ENCODE measurements around the gene GTPBP10. TPM values are rescaled to one million over a fixed set of nuclear protein-coding genes. Genes with fewer than 3 reads are reported as not detected.

GTPBP10 gene
- total RNA-seq, 1 donor from 2014 or later: 18.7 TPM

DNA sequence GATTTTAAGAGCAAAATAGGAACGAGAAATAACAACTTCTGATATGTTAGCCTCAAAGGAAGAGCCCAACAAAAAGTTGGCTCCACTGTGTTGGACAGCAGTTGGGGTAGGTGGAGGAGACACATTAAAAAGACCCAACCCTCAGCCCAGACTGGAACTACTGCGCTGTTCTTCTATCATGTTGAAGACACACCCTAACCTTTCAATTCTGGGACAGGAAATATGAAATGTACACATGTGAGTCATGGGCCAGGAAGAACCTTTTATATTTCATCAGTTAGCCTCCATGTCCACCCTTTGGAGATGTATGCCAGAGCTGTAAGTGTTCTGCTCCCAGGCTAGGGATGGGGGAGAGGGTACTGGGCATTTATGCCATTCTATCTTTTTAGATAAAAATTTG is 78.9 kb downstream of the GTPBP10 start:
- TF ChIP-seq CTCF (IDR thresholded peaks at IDR 0.05; ENCODE audit: partially characterized antibody, unreplicated experiment): no peak
- H3K4me3 Mint-ChIP-seq (ENCODE audit: unreplicated experiment): no peak overlapping the region
- no peak overlapping the region for H3K27ac Mint-ChIP-seq (ENCODE audit: unreplicated experiment)

GRCh38 chr7:90430614-90431460 is 84.3 kb downstream of the GTPBP10 start:
- Mint-ChIP-seq H3K9me3 (ENCODE audit: unreplicated experiment) (peaks cover 4% of the 10 kb centered on the region), H3K36me3 (ENCODE audit: unreplicated experiment) (peaks cover 11% of the 10 kb centered on the region), H3K4me3 (ENCODE audit: unreplicated experiment) (no peak overlapping the region), H3K27ac (ENCODE audit: unreplicated experiment) (no peak overlapping the region), H3K4me1 (ENCODE audit: low read depth, unreplicated experiment) (no peaks in the 10 kb centered on the region), H3K27me3 (ENCODE audit: unreplicated experiment) (peaks cover 6% of the 10 kb centered on the region)
- DNase-seq: no peak
- TF ChIP-seq CTCF (IDR thresholded peaks at IDR 0.05; ENCODE audit: partially characterized antibody, unreplicated experiment): no peak

More for the DNA sequence above, 78.9 kb downstream of the GTPBP10 start:
- Mint-ChIP-seq H3K4me1 (ENCODE audit: low read depth, unreplicated experiment) (no peaks in the 10 kb centered on the region), H3K9me3 (ENCODE audit: unreplicated experiment) (peaks cover 2% of the 10 kb centered on the region), H3K36me3 (ENCODE audit: unreplicated experiment) (no peaks in the 10 kb centered on the region), H3K27me3 (ENCODE audit: unreplicated experiment) (no peaks in the 10 kb centered on the region)
- no peak for DNase-seq

DNA sequence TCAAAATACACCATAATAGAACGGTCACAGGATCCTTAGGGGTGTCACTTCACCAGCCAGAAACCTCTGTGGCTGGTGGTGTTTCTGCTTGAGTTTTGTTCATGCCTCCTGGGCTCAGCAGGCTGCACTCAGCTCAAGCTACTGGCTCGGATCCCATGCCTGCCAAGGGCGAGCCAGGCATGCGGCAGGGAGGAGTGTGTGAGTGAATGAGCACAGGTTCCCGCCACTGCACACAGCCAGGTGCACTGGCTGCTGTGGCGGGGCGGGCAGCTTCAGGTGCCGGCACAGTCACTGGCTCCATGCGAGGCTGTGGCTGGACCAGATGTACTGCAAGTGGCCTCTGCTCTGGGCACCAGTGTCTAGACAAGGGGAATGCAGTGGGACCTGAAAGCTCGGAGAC is 86.2 kb downstream of the GTPBP10 start:
- H3K4me3 Mint-ChIP-seq (ENCODE audit: unreplicated experiment): no peak overlapping the region
- TF ChIP-seq CTCF (IDR thresholded peaks at IDR 0.05; ENCODE audit: partially characterized antibody, unreplicated experiment): no peak
- H3K4me1 Mint-ChIP-seq (ENCODE audit: low read depth, unreplicated experiment): no peaks in the 10 kb centered on the region
- no peak for DNase-seq
- no peak overlapping the region for H3K27ac Mint-ChIP-seq (ENCODE audit: unreplicated experiment)
- peaks cover 11% of the 10 kb centered on the region for H3K36me3 Mint-ChIP-seq (ENCODE audit: unreplicated experiment)
- peaks cover 6% of the 10 kb centered on the region for H3K9me3 Mint-ChIP-seq (ENCODE audit: unreplicated experiment)
- H3K27me3 Mint-ChIP-seq (ENCODE audit: unreplicated experiment): peaks cover 8% of the 10 kb centered on the region

- Mint-ChIP-seq H3K4me3 (ENCODE audit: unreplicated experiment) (no peak overlapping the region), H3K27ac (ENCODE audit: unreplicated experiment) (no peak overlapping the region), H3K36me3 (ENCODE audit: unreplicated experiment) (peaks cover 11% of the 10 kb centered on the region), H3K27me3 (ENCODE audit: unreplicated experiment) (peaks cover 8% of the 10 kb centered on the region), H3K9me3 (ENCODE audit: unreplicated experiment) (peaks cover 6% of the 10 kb centered on the region), H3K4me1 (ENCODE audit: low read depth, unreplicated experiment) (no peaks in the 10 kb centered on the region)
- DNase-seq: no peak
- TF ChIP-seq CTCF (IDR thresholded peaks at IDR 0.05; ENCODE audit: partially characterized antibody, unreplicated experiment): no peak
These were observed 86.7 kb downstream of the GTPBP10 start for GRCh38 chr7:90433221-90433620.

Other genes with a start within 250 kb of the GTPBP10 start
- not detected for gene STEAP1, start 192.2 kb upstream of the GTPBP10 start, total RNA-seq (ENCODE audit: unreplicated experiment)
- gene STEAP2, start 135.0 kb upstream of the GTPBP10 start, total RNA-seq (ENCODE audit: unreplicated experiment): 0.59 TPM
- gene CFAP69, start 101.5 kb upstream of the GTPBP10 start, total RNA-seq (ENCODE audit: unreplicated experiment): 0.71 TPM
- gene FAM237B, start 25.4 kb upstream of the GTPBP10 start, total RNA-seq (ENCODE audit: unreplicated experiment): not detected
- gene CLDN12, start 56.7 kb downstream of the GTPBP10 start, total RNA-seq (ENCODE audit: unreplicated experiment): 53.9 TPM
- not detected for gene PTTG1IP2, start 122.9 kb downstream of the GTPBP10 start, total RNA-seq (ENCODE audit: unreplicated experiment)
- 96.5 TPM for gene CDK14, start 249.6 kb downstream of the GTPBP10 start, total RNA-seq (ENCODE audit: unreplicated experiment)